Measurements from ENCODE around the gene ADCY10. TPM values are rescaled to one million over a fixed set of nuclear protein-coding genes. Genes with fewer than 3 reads are reported as not detected.

Gene ADCY10
- total and polyA plus RNA-seq, 2 of the 8 experiments (the other 6 are each of a cell fraction or from before 2014, with no cell fraction given): 0.02 TPM; not detected in 1

DNA sequence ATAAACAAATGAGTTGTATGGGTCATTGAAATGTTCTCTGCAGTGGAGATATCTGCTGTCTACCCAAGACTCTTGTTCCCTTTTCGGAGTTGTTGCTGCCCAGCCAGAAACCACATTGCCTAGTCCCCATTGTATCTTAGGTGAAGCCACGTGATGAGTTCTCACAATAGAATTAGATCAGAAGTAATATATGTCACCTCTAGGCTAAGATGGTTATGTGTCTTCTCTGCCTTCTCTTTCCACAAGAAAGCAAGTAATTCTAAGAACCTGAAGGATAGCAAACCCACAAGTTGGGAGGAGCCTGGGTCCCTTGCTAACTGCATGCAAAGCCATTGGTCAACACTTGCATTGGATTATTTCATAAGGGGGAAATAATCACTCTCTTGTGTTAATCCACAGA, 76.6 kb downstream of the ADCY10 start:
- H3K14ac ChIP-seq (ENCODE audit: insufficient read length): no peak overlapping the region
- no peak overlapping the region for H4K91ac ChIP-seq (replicated peaks; ENCODE audit: insufficient read length, low read length)
- no peak overlapping the region for H2BK20ac ChIP-seq (ENCODE audit: low read length)
- H3K79me1 ChIP-seq (ENCODE audit: low read depth, low read length): no peaks in the 10 kb centered on the region
- no peak overlapping the region for H3K4ac ChIP-seq (replicated peaks; ENCODE audit: insufficient read length, low read depth, low read length)
- H3K79me2 ChIP-seq (ENCODE audit: control insufficient read depth in 1 of 2, insufficient read depth in 2 of 2, low read length in 2 of 2): no peaks in the 10 kb centered on the region
- CTCF ChIA-PET (ENCODE audit: partially characterized antibody): no interaction called here
- no peak for FAIRE-seq
- no peak overlapping the region for H3K4me2 ChIP-seq (ENCODE audit: insufficient read depth in 1 of 2, low read depth in 2 of 2, low read length in 2 of 2)
- H4K20me1 ChIP-seq (replicated peaks in 1 of 2; ENCODE audit: control insufficient read depth in 1 of 2, insufficient read depth in 2 of 2, low read length in 2 of 2): no peaks in the 10 kb centered on the region
- H3K27ac ChIP-seq (ENCODE audit: low read depth, low read length): no peak overlapping the region
- H4K5ac ChIP-seq (ENCODE audit: insufficient read length, low read depth, low read length): no peak overlapping the region
- H4K8ac ChIP-seq (ENCODE audit: extremely low read depth, insufficient read depth, low read length): no peak overlapping the region
- H3K4me3 ChIP-seq (ENCODE audit: extremely low read depth in 1 of 4, insufficient read depth in 2 of 4, low read depth in 3 of 4, low read length in 4 of 4): no peak overlapping the region
- no peak overlapping the region for H3K18ac ChIP-seq (ENCODE audit: extremely low read depth, low read length)
- H3K27me3 ChIP-seq (replicated peaks in 1 of 4; ENCODE audit: control insufficient read depth in 3 of 4, extremely low read depth in 1 of 4, insufficient read depth in 3 of 4, low read length in 3 of 4): no peaks in the 10 kb centered on the region
- no peaks in the 10 kb centered on the region for H3K4me1 ChIP-seq (replicated peaks in 1 of 4; ENCODE audit: control insufficient read depth in 3 of 4, insufficient read depth in 4 of 4, low read length in 3 of 4)
- H3K9ac ChIP-seq (replicated peaks in 1 of 4; ENCODE audit: extremely low read depth in 1 of 4, low read depth in 3 of 4, low read length in 3 of 4): no peak overlapping the region
- no peak overlapping the region for H3K56ac ChIP-seq (replicated peaks; ENCODE audit: insufficient read length, low read depth, low read length)
- DNase-seq (ENCODE audit: low read depth in 1 of 2, low spot score in 2 of 2): no peak
- no peaks in the 10 kb centered on the region for H3K23me2 ChIP-seq (ENCODE audit: low read depth, low read length)
- H2BK5ac ChIP-seq (ENCODE audit: low read depth, low read length): no peak overlapping the region
- H2BK120ac ChIP-seq (replicated peaks; ENCODE audit: low read depth, low read length): no peak overlapping the region
- POLR2A ChIA-PET (ENCODE audit: partially characterized antibody): no interaction called here
- H3K9me3 ChIP-seq (ENCODE audit: insufficient read depth in 2 of 2, low read depth in 1 of 2, low read length in 1 of 2): no peaks in the 10 kb centered on the region
- no peak overlapping the region for H2BK15ac ChIP-seq (ENCODE audit: low read length)
- H2AK5ac ChIP-seq (ENCODE audit: low read depth, low read length): no peak overlapping the region
- no peak overlapping the region for H2AFZ ChIP-seq (ENCODE audit: low read length)
- no peaks in the 10 kb centered on the region for H3K36me3 ChIP-seq (ENCODE audit: control insufficient read depth in 2 of 4, insufficient read depth in 4 of 4, low read length in 3 of 4)
- 71% methylated on average over 2 of the region's 2 CpGs; no CpG with 5 or more reads in 1 of the 2 experiments for WGBS, 2 experiments (ENCODE audit: extremely low coverage in 1 of 2, insufficient coverage in 1 of 2, insufficient read length in 1 of 2, insufficient replicate concordance in 2 of 2, low coverage in 1 of 2, low lambda C conversion rate in 2 of 2, missing lambda C conversion rate in 1 of 2)
- H2BK12ac ChIP-seq (ENCODE audit: low read depth, low read length): no peak overlapping the region
- H3K23ac ChIP-seq (ENCODE audit: insufficient read length): no peak overlapping the region
- no peak for TF ChIP-seq JUND (IDR thresholded peaks at IDR 0.05; ENCODE audit: low read length)
- no peak for TF ChIP-seq TBP (IDR thresholded peaks at IDR 0.05; ENCODE audit: low read depth, low read length)
- TF ChIP-seq CHD2 (IDR thresholded peaks at IDR 0.05; ENCODE audit: low read length): no peak
- no peak for TF ChIP-seq SIX5 (IDR thresholded peaks at IDR 0.05; ENCODE audit: low read depth, low read length)
- no peak for TF ChIP-seq TEAD4 (IDR thresholded peaks at IDR 0.05; ENCODE audit: low read depth, low read length)
